AG20443 (cell line): ENCODE results near the gene NLRX1.
"Not testable (repeated sequence)": the region's sequence is repeated elsewhere in the genome, so short reads cannot be mapped to it uniquely, and the experiment has no call there.

Experiments
- DNase-seq: peaks from one replicate; pipeline ENCODE4 v3.0.0; 2012; ENCODE audit warnings: low spot score, mixed read lengths

NLRX1 gene

DNA sequence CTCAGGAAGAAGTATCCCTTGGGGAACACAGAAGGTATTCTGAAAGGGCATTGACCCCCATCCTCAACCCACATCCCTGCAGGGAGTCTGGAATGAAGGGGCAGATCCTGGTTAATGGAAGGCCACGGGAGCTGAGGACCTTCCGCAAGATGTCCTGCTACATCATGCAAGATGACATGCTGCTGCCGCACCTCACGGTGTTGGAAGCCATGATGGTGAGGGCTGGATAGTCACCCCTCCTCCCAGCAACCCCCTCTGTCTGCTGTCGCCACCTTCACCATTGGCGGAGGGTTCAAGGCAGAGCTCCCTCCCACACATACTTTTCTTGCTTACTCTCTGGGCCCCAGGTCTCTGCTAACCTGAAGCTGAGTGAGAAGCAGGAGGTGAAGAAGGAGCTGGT is 14.3 kb upstream of the NLRX1 start:
- no peak for DNase-seq

DNA sequence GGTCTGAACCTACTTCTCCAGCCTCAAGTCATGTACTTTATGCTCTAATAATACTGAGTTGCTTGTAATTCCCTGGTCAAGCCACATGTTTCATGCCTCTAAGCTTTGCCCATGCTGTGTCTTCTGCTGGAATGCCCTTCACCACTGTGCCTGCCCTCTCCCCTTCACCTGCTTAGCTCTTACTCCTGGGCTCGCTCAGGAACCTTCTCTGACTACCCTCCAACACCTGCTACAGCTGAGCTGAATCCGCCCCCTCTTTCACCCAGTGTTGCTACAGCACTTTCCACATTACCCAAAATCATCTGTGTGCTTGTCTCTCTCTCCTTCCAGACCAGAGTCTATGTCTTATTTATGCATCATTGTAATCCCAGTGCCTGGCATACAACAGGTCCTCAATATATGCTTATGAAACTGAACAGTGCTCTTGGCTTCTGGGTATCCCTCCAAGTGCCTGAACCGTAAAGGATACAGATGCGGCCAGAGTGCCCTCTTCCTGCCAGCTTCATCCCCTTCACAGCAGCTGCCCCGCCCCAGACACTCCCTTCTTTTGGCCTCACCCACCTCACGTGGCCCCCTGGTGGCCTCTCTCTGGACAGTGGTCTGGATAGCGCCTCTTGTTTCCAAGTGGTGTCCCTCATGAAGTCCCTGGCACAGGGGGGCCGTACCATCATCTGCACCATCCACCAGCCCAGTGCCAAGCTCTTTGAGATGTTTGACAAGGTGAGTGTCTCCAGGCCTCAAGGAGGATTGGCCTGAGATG is 12.6 kb upstream of the NLRX1 start:
- peak; percentile 44 for DNase-seq

DNA sequence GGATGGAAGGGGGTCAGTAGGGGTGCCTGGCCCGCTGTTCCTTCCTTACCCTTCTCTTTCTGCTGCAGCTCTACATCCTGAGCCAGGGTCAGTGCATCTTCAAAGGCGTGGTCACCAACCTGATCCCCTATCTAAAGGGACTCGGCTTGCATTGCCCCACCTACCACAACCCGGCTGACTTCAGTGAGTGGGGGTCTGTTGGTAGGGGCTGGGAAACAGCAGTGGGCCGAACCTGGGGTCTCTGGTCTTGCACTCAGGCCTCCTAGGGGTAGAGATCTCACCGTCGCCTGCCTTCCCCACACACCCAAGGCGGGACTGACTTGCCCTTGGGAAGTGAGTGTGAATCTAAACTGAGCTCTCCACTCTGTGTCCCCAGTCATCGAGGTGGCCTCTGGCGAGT is 12.0 kb upstream of the NLRX1 start:
- no peak for DNase-seq

DNA sequence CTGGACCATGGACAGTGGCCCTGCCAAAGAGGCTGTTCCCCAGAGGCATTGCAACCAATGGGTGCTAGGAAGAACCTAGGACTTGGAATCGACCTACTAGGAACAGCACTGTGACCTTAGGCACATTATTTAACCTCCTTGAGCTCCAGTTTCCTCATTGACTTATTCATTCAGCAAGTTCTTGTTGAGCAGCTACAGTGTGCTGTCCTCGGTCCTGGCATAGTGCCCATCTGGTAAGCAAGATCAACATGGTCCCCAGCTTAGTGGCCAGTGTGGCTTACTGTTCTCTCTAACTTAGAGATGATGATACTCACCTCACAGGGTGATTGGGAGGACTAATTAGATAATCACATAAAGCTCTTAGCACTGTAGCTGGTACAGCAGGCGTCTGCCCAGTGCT is 11.5 kb upstream of the NLRX1 start:
- no peak for DNase-seq

DNA sequence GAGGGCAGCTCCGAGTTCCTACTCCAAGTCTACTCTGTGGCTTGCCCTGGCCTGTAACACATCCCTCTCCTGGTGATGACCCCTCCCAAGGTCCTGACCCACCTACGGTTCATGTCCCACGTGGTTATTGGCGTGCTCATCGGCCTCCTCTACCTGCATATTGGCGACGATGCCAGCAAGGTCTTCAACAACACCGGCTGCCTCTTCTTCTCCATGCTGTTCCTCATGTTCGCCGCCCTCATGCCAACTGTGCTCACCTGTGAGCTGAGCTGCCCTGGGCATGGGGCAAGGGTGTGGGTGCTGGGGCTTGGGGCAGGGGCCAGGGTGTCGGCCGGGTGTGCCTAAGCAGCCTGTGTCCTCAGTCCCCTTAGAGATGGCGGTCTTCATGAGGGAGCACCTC is 10.1 kb upstream of the NLRX1 start:
- DNase-seq: no peak

DNA sequence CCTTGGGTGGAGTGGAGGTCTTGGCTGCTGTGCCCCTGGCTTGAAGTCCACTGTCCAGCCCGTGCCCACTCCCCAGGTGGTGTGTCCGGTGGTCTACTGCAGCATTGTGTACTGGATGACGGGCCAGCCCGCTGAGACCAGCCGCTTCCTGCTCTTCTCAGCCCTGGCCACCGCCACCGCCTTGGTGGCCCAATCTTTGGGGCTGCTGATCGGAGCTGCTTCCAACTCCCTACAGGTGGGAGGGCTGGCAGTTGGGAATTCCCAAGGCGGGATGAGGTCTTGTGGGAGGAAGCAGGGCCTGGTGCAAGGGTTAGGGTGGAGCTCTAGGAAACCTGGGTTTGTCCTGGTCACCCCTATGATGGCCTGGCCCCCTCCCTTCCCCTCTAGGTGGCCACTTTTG is 8.4 kb upstream of the NLRX1 start:
- no peak for DNase-seq

DNA sequence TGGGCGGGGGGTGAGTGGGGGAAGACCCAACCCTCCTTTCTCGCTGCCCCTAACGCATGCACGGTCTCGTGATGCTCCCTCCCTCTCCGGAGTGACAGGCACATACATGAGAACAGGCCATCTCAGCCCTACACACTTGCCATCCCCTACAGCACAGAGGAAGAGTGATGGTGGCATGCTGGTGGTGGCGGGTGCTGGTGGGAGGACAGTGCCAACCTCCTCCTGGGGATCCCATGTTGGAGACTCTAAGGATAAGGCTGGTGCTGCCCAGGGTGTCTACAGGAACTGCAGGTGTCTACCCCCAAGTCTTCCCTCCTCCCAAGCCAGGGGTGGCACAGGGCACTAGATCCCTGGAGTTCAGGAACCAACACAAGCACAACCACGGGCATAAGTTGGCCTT is 6.7 kb upstream of the NLRX1 start:
- no peak for DNase-seq

DNA sequence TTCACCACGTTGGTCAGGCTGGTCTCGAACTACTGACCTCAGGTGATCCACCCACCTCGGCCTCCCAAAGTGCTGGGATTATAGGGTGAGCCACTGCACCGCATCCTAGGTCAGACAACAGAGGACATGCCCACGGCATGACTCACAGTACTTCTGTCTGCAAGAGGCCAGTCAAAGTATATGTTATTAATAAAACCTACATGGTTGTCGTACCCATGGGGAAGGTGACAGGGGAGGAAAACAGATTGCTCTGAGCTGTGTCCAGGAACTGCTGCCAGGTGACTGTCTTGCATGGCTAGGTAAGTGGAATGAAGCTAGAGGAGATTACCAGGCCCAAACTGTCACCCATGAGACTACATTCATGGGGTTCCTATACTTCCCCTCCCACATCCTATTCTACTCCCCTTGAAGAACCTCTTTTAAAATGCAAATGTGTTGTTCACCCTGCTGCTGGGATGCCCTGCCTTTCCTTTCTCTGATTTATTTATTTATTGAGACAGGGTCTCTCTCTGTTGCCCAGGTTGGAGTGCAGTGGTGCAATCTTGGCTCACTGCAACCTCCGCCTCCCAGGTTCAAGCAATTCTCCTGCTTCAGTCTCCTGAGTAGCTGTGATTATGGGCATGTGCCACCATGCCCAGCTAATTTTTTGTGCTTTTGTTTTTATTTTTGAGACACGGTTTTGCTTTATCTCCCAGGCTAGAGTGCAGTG is 2.0 kb upstream of the NLRX1 start:
- DNase-seq: peak; percentile 61

DNA sequence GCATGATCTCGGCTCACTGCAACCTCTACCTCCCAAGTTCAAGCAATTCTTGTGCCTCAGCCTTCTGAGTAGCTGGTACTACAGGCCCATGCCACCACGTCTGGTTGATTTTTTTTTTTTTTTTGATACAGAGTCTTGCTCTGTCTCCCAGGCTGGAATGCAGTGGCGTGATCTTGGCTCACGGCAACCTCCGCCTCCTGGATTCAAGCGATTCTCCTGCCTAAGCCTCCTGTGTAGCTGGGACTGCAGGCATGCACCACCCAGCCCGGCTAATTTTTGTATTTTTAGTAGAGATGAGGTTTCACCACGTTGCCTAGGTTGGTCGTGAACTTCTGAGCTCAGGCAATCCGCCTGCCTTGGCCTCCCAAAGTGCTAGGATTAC is 1.5 kb upstream of the NLRX1 start:
- not testable (repeated sequence) for DNase-seq

DNA sequence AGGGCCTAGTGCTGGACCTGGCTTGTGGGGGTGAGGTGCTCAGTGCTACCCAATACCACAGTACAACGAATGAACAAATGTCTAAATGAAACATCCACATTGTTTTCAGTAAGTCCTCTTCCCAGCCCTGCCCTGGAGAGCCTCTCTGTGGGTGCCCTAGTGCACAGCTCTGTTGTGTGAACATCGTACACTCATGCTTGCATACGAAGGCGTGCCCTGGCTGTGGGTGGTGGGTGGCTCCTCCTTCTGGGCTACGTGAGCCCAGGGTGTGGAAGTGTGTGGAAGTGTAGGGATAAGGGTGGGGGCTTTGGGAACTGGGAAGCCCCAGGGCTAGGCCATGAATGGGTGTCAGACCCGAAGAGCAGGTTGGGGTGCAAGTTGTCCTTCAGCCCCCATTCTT is 592 bp upstream of the NLRX1 start:
- no peak for DNase-seq

DNA sequence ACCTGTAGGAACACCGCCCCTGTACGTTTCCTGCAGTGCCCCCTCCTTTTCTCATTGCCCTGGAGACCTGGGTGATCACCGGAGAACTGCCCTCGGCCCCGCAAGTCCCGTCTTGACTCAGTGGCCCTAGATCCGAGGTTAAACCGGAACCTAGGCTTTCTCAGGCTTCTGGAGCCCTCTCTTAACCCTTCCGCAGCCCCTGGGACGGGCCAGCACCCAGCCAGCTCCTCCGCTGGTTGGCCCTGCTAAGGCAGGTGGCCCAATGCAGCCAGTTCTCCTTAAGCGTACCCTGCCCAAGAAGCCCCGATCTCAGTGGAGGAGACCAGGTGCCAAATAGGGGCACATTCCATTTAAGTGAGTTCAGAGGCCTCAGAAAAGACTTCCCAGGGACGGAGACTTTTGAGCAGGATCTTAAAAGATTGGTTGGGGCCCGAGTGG is 776 bp downstream of the NLRX1 start:
- peak; percentile 55 for DNase-seq

DNA sequence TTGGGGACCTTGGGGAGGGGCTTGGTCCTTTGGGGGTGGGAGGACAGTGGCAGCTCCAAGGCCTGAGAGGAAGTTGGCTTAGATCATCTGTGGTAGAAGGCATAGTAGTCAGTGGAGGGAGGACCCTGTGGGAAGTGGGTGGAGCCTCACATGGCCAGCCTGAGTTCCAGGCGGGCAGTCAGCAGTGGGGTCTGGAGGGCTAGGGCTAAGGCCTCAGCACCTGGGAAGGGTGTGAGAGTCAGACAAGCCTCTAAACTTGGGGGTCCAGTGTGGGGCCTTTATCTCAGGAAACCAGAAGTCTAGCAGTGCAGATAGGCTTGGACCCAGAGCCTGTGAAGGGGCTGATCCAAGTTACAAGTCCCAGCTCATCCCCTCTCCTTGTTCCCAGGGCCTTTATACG is 4.0 kb downstream of the NLRX1 start:
- DNase-seq: no peak

DNA sequence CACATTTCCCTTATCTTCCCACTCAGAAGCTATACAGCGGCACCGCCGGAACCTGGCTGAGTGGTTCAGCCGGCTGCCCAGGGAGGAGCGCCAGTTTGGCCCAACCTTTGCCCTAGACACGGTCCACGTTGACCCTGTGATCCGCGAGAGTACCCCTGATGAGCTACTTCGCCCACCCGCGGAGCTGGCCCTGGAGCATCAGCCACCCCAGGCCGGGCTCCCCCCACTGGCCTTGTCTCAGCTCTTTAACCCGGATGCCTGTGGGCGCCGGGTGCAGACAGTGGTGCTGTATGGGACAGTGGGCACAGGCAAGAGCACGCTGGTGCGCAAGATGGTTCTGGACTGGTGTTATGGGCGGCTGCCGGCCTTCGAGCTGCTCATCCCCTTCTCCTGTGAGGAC is 4.9 kb downstream of the NLRX1 start:
- DNase-seq: no peak

DNA sequence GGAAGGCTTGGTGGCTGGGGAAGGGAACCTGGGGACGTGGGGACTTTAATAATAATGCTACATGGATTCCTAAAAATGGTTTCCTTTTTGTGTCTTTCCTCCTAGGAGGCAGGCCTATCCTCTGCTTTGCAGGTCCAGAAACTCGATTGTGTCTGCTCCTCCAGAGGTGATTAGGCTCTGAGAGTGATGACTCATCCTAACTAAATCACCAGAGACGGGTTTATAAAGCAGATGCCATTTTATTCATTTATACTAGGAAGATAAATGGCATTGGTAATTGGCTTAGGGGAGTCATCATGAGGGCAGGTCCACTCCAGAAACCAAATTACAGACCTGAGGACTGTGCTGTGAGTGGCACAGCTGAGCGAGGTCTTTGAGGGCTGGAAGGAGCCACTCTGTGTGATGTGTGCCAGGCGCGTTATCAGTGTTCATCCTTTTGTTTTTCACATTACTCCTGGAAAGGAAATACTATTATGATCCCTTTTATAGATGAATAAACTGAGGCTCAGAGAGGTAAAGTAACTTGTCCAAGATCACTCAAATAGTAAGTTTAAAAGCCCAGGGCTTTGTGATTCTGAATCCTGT is 7.1 kb downstream of the NLRX1 start:
- DNase-seq: no peak

DNA sequence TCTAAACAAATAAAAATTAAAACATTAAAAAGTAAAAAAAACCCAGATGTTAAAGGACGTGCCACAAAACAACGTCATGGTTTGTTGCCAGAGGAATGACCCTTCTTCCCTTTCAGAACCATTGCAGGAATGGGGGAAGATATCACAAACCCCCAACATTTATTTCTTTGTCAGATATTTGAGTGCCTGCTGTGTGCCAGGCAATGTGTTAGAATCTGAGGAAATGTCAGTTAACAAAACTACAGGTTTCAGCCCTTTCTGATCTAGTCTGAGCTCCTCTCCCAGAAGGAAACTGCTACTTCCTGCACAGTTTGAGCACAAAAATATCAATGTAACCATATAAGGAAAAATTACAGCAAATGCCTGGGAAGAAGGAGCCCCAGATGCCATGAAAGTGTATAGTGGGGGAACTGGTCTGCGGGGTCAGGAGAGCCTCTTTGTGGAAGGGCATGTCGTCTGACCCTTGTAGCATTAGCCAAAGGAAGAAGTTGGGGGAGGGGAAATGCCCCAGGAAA is 9.7 kb downstream of the NLRX1 start:
- no peak for DNase-seq

DNA sequence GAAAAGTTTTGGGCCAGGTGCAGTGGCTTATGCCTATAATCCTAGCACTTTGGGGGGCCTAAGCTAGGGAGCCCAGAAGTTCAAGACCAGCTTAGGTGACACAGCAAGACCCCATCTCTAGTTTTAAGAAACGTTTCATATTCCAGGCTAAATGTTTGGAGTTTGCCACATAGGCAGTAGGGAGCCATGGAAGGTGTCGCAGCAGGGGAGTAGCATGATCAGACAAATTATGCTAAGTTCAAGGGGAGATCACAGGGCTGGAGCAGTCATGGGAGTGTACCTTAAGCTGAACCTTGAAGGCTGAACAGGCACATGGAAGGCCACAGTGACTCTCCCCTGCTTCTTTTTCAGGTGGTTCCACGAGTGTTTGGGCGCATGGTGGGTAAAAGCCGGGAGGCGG is 10.8 kb downstream of the NLRX1 start:
- DNase-seq: no peak

DNA sequence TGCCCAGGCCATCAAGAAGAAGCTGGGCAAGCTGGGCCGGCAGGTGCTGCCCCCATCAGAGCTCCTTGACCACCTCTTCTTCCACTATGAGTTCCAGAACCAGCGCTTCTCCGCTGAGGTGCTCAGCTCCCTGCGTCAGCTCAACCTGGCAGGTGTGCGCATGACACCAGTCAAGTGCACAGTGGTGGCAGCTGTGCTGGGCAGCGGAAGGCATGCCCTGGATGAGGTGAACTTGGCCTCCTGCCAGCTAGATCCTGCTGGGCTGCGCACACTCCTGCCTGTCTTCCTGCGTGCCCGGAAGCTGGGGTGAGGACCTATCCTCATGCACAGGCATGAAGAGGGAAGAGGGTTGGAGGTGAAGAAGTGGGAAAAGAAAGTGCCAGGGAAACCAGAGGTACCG is 11.5 kb downstream of the NLRX1 start:
- no peak for DNase-seq

DNA sequence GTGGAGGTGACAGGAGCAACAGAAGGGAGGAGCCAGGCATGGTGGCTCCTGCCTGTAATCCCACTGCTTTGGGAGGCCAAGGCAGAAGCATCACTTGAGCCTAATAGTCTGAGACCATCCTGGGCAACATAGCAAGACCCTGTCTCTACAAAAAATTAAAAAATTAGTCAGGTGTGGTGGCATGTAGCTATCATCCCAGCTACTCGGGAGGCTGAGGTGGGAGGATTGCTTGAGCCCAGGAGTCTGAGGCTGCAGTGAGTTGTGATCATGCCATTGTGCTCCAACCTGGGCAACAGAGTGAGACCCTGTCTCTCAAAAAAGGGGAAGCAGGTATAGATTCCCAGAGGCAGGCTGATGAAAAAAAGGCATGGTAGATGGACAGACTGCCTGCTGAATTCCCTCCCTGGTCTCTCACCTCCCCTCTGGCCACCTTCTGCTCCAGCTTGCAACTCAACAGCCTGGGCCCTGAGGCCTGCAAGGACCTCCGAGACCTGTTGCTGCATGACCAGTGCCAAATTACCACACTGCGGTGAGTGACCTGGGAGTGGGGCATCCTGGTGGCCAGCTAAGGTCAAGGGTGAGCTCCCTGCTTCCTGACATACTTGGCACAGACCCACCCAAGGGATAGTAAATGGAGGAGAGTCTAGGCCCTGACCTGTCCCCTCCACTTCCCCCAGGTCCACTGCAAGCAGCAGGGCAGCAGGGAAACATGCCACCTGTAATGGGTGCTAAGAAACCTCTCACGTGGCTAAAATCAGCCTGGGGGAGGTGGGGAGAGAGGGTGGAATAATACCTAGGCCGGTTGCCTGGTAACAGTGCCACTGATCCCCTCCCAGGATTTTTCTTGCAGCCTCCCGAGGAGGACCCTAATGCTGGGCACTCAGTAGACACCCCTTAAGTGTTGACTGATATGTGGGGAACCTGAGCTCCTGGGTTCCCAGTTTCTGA is 12.5 kb downstream of the NLRX1 start:
- no peak for DNase-seq

DNA sequence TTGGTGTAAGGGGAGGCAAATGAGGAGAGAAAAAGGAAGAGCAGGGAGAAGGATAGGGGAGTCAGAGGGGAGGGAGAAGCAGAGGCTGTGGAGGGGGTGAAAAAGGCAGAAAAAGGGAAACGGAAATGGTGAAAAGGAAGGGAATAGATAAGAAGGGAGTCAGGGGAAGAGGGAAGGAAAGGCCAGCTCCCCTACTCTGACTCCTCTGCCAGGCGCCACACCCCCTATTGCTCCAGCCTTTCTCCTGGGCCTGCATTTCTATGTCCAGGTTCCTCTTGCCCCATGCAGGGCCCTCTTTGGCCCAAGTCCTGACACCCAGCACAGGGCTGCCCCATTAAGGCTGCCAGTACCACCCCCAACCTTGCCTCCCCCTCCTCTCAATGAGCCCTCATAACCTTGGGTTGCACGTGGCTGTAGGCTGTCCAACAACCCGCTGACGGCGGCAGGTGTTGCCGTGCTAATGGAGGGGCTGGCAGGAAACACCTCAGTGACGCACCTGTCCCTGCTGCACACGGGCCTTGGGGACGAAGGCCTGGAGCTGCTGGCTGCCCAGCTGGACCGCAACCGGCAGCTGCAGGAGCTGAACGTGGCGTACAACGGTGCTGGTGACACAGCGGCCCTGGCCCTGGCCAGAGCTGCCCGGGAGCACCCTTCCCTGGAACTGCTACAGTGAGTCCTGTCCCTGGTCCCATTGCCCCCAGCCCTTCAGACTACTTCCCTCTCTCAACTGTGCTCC is 13.3 kb downstream of the NLRX1 start:
- DNase-seq: no peak

DNA sequence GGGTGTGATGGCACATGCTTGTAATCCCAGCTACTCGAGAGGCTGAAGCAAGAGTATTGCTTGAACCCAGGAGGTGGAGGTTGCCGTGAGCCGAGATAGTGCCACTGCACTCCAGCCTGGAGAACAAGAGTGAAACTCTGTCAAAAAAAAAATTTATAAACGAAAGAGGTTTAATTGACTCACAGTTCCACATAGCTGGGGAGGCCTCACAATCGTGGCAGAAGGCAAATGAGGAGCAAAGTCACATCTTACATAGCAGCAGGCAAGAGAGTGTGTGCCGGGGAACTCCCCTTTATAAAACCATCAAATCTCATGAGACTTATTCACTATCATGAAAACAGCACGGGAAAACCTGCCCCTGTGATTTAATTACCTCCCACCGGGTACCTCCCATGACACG is 15.9 kb downstream of the NLRX1 start:
- not testable (repeated sequence) for DNase-seq

DNA sequence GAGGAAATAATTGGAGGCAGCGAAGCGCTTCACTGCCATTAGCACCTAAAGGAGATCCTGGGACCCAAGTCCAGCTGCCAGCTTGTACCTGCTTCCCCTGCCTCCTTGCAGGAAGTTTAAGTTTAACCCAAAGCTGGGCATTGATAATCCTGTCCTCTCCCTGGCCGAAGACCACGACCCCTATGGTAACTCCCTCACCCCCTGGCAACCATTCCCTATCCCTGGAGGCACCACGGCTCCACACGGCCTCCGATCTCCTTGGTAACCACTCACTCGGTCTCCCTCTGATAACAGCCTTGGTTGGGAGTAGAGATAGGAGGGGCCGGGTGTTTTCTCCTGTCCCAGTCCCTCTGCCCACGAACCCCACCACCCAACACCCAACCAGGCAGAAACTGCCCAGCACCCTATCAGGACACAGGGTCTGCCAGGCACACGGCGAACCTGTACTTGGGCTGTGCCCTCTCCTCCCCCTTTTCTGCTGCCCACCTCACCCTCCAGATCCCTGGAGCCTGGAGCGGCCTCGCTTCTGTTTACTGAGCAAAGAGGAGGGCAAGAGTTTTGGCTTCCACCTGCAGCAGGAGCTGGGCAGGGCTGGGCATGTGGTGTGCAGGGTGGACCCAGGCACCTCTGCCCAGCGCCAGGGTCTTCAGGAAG is 17.6 kb downstream of the NLRX1 start:
- no peak for DNase-seq
